ENCODE measurements around the gene GGT5. TPM values are rescaled to one million over a fixed set of nuclear protein-coding genes. Genes with fewer than 3 reads are reported as not detected.
"Not testable (repeated sequence)": the region's sequence is repeated elsewhere in the genome, so short reads cannot be mapped to it uniquely, and the experiment has no call there.

Gene GGT5
- total and polyA plus RNA-seq, 2 donors (not counting 1 experiment from before 2014, with no cell fraction given): under 0.01 to 9.1 TPM

DNA sequence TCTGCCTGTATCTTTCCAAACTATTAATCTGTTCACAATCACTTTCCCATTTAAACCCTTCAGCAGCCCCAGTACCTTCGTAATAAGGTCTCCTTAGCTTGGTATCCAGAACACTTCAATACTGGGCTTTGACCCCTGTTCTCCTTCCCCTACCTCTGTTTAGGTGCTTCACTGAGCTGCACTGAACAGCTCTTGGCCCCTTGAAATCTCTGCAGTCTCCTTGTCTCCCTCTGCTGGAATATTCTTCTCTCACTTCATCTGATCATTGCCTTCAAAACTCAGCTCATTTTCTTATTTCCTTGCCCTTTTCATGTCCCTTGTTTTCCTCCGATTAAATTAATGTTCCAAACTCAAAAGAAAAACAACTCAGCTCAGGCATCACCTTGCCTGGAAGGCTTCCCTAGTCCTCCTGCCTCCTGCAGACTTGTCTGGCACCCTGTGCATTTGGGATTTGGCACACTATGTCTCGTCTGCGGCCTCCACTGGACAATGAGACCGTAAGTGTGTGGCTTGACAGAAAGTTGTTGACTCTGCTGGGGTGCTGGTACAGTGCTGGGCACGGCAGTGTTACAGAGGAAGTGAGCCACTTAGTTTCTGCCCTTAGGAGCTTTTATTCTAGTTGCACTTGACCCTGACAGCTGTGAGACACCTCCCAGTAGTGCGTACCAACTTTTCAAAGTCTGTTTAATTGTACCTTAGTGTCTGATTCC lies 30.0 kb upstream of the GGT5 start:
- H4K20me1 ChIP-seq (ENCODE audit: control insufficient read depth, extremely low read depth, insufficient read depth, low read length); H3K36me3 ChIP-seq (ENCODE audit: control insufficient read depth, insufficient read depth, low read length); H3K9ac ChIP-seq (ENCODE audit: insufficient read depth, low read length); H3K9me3 ChIP-seq (ENCODE audit: control insufficient read depth, insufficient read depth, low read depth, low read length); H3K27me3 ChIP-seq (ENCODE audit: control insufficient read depth, insufficient read depth, low read length); H2AFZ ChIP-seq (ENCODE audit: low read length); DNase-seq (ENCODE audit: low read depth in 2 of 2); H3K27ac ChIP-seq (ENCODE audit: insufficient read depth, low read length); H3K4me3 ChIP-seq (replicated peaks in 1 of 4; ENCODE audit: control extremely low read depth in 1 of 4, insufficient read depth in 1 of 4, low read depth in 3 of 4, low read length in 4 of 4); H3K4me1 ChIP-seq (ENCODE audit: control insufficient read depth, extremely low read depth, insufficient read depth, low read length): not testable (repeated sequence)
- TF ChIP-seq, protein P1, sequence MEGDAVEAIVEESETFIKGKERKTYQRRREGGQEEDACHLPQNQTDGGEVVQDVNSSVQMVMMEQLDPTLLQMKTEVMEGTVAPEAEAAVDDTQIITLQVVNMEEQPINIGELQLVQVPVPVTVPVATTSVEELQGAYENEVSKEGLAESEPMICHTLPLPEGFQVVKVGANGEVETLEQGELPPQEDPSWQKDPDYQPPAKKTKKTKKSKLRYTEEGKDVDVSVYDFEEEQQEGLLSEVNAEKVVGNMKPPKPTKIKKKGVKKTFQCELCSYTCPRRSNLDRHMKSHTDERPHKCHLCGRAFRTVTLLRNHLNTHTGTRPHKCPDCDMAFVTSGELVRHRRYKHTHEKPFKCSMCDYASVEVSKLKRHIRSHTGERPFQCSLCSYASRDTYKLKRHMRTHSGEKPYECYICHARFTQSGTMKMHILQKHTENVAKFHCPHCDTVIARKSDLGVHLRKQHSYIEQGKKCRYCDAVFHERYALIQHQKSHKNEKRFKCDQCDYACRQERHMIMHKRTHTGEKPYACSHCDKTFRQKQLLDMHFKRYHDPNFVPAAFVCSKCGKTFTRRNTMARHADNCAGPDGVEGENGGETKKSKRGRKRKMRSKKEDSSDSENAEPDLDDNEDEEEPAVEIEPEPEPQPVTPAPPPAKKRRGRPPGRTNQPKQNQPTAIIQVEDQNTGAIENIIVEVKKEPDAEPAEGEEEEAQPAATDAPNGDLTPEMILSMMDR (conservative IDR thresholded peaks at IDR 0.05 in 1 of 2, IDR thresholded peaks at IDR 0.05 in 1 of 2; ENCODE audit: low read depth in 1 of 2, low read length in 2 of 2): peak; percentile 4 to 8
- Histone ChIP-seq H3K4me2 (ENCODE audit: extremely low read depth, insufficient read depth, low read length) (peak overlapping the region; percentile 19), H3K79me2 (ENCODE audit: control insufficient read depth, insufficient read depth, low read length) (peaks cover 66% of the 10 kb centered on the region)

DNA sequence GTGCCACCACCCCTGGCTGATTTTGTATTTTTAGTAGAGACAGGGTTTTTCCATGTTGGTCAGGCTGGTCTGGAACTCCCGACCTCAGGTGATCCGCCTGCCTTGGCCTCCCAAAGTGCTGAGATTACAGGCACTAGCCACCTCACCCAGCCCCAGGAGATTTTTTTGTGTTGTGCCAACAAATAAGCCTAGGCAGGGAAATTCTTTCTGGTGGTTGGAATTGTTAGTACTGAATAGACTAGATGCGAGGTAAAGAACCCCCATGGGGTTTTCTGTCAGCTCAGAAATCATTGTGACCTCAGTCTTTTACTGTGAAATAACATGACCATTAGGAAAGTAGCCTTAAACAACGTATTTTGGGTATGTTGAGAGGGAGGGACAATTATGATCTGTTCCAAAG lies 29.0 kb upstream of the GGT5 start:
- H2AFZ ChIP-seq (ENCODE audit: low read length); DNase-seq (ENCODE audit: low read depth in 2 of 2); H3K27me3 ChIP-seq (ENCODE audit: control insufficient read depth, insufficient read depth, low read length); H3K4me2 ChIP-seq (ENCODE audit: extremely low read depth, insufficient read depth, low read length); H3K36me3 ChIP-seq (ENCODE audit: control insufficient read depth, insufficient read depth, low read length); H3K9me3 ChIP-seq (ENCODE audit: control insufficient read depth, insufficient read depth, low read depth, low read length); H3K27ac ChIP-seq (ENCODE audit: insufficient read depth, low read length); H4K20me1 ChIP-seq (ENCODE audit: control insufficient read depth, extremely low read depth, insufficient read depth, low read length); H3K9ac ChIP-seq (ENCODE audit: insufficient read depth, low read length); H3K4me1 ChIP-seq (ENCODE audit: control insufficient read depth, extremely low read depth, insufficient read depth, low read length): not testable (repeated sequence)
- peak overlapping the region in 1 of 4 experiments; percentile 10 for H3K4me3 ChIP-seq (replicated peaks in 1 of 4; ENCODE audit: control extremely low read depth in 1 of 4, insufficient read depth in 1 of 4, low read depth in 3 of 4, low read length in 4 of 4)
- H3K79me2 ChIP-seq (ENCODE audit: control insufficient read depth, insufficient read depth, low read length): peaks cover 63% of the 10 kb centered on the region

DNA sequence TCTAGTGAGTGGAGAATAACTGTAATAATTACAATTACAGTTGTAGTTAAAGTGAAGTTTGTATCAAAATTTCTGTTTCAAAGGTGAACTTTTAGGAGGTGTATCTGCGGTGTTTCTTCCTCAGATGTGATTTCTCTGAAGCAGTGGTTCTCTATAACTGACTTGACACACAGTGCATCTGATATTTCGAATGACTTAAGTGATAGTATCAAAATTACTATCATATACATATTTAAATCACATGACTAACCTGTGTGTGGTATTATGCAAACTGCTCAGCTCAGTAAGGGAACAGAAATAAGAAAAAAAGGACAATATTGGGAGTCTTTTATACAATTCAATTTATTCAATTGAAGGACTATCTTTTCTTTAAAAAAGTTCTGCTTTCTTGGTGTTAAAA lies 28.1 kb upstream of the GGT5 start:
- H3K9ac ChIP-seq (ENCODE audit: insufficient read depth, low read length); H3K36me3 ChIP-seq (ENCODE audit: control insufficient read depth, insufficient read depth, low read length); H3K9me3 ChIP-seq (ENCODE audit: control insufficient read depth, insufficient read depth, low read depth, low read length); H3K27me3 ChIP-seq (ENCODE audit: control insufficient read depth, insufficient read depth, low read length); DNase-seq (ENCODE audit: low read depth in 2 of 2); H2AFZ ChIP-seq (ENCODE audit: low read length); H3K27ac ChIP-seq (ENCODE audit: insufficient read depth, low read length); H3K4me1 ChIP-seq (ENCODE audit: control insufficient read depth, extremely low read depth, insufficient read depth, low read length); H3K4me2 ChIP-seq (ENCODE audit: extremely low read depth, insufficient read depth, low read length); H4K20me1 ChIP-seq (ENCODE audit: control insufficient read depth, extremely low read depth, insufficient read depth, low read length): not testable (repeated sequence)
- Histone ChIP-seq H3K4me3 (replicated peaks in 1 of 4; ENCODE audit: control extremely low read depth in 1 of 4, insufficient read depth in 1 of 4, low read depth in 3 of 4, low read length in 4 of 4) (peak overlapping the region in 2 of 4 experiments; percentile 5 to 6), H3K79me2 (ENCODE audit: control insufficient read depth, insufficient read depth, low read length) (peaks cover 59% of the 10 kb centered on the region)

DNA sequence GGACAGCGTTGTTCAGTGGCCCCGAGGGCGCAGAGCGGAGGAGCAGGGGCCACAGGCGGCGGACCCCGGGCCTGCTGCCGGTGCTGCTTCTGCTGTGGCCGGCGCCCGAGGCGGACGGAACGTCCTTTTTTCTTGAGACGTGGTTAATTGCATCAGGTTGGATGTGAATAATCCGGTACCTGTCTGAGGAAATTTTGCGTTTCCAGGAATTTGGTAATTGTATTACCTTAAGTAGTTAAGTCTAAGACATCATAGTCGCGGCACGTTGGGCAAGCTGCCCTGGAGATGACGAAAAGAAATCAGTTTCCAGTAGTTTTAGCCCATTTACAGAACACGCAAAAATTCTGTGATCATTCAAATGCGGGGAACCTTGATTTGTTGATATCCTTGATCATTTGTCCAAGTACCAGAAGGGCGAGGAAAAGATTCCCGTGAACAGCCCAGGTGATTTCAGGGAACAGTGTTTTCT lies 26.5 kb upstream of the GGT5 start:
- Histone ChIP-seq H4K20me1 (ENCODE audit: control insufficient read depth, extremely low read depth, insufficient read depth, low read length) (no peaks in the 10 kb centered on the region), H3K4me3 (replicated peaks in 1 of 4; ENCODE audit: control extremely low read depth in 1 of 4, insufficient read depth in 1 of 4, low read depth in 3 of 4, low read length in 4 of 4) (peak overlapping the region; percentile 88 to 99 (median 98)), H3K9ac (ENCODE audit: insufficient read depth, low read length) (peak overlapping the region; percentile 97), H3K9me3 (ENCODE audit: control insufficient read depth, insufficient read depth, low read depth, low read length) (no peaks in the 10 kb centered on the region), H3K27me3 (ENCODE audit: control insufficient read depth, insufficient read depth, low read length) (no peaks in the 10 kb centered on the region), H3K4me1 (ENCODE audit: control insufficient read depth, extremely low read depth, insufficient read depth, low read length) (peaks cover 2% of the 10 kb centered on the region), H3K79me2 (ENCODE audit: control insufficient read depth, insufficient read depth, low read length) (peaks cover 51% of the 10 kb centered on the region), H3K27ac (ENCODE audit: insufficient read depth, low read length) (peak overlapping the region; percentile 93), H3K4me2 (ENCODE audit: extremely low read depth, insufficient read depth, low read length) (peak overlapping the region; percentile 97), H2AFZ (ENCODE audit: low read length) (peak overlapping the region; percentile 69), H3K36me3 (ENCODE audit: control insufficient read depth, insufficient read depth, low read length) (no peaks in the 10 kb centered on the region)
- no peak for TF ChIP-seq EZH2 (IDR thresholded peaks at IDR 0.05; ENCODE audit: low read length, missing control alignments)
- TF ChIP-seq, protein P1 (conservative IDR thresholded peaks at IDR 0.05 in 1 of 2, IDR thresholded peaks at IDR 0.05 in 1 of 2; ENCODE audit: low read depth in 1 of 2, low read length in 2 of 2): no peak
- peak; percentile 34 to 38 for DNase-seq (ENCODE audit: low read depth in 2 of 2)

Data from fibroblast of lung (primary cell).